Spleen (tissue), 11 donors: Measurements from ENCODE around the gene LRBA. TPM values are rescaled to one million over a fixed set of nuclear protein-coding genes. Genes with fewer than 3 reads are reported as not detected.

ENCODE experiments used
- DNase-seq: peaks from one replicate; pipeline ENCODE4 v3.0.0-alpha.2; 2020
- H3K27ac ChIP-seq, 8 donors: fragments of 200-600 bp; sonication (generic) in 7 of 8; 1 replicate in 4 of 8; 2 replicates in 4 of 8; pipeline versions ENCODE4 v1.5.0 to v1.8.0; 2016 to 2021; ENCODE audit warnings: inconsistent platforms in 4 of 8, mild to moderate bottlenecking in 4 of 8, moderate library complexity in 1 of 8
- H3K27me3 ChIP-seq, 7 donors: fragments of 200-600 bp; sonication (generic) in 6 of 7; replicated peaks in 1 of 7; 1 replicate in 4 of 7; 2 replicates in 3 of 7; pipeline versions ENCODE4 v1.5.0 to v1.8.0; 2016 to 2021; ENCODE audit warnings: inconsistent platforms in 3 of 7, mild to moderate bottlenecking in 1 of 7
- H3K36me3 ChIP-seq, 6 donors: fragments of 200-600 bp; sonication (generic) in 5 of 6; 1 replicate in 4 of 6; 2 replicates in 2 of 6; pipeline versions ENCODE4 v1.5.0 to v1.8.0; 2016 to 2021; ENCODE audit warnings: inconsistent platforms in 2 of 6
- H3K4me1 ChIP-seq, 6 donors: fragments of 200-600 bp; sonication (generic) in 5 of 6; 1 replicate in 3 of 6; 2 replicates in 3 of 6; pipeline versions ENCODE4 v1.5.0 to v1.8.0; 2016 to 2021; ENCODE audit warnings: inconsistent platforms in 3 of 6
- H3K4me3 ChIP-seq, 8 donors: fragments of 200-600 bp; sonication (generic) in 7 of 8; 1 replicate in 4 of 8; 2 replicates in 4 of 8; pipeline versions ENCODE4 v1.5.0 to v1.8.0; 2016 to 2021; ENCODE audit warnings: inconsistent platforms in 4 of 8, mild to moderate bottlenecking in 4 of 8, moderate library complexity in 2 of 8
- H3K9me3 ChIP-seq, 8 donors: fragments of 200-600 bp; sonication (generic) in 7 of 8; 1 replicate in 4 of 8; 2 replicates in 4 of 8; pipeline versions ENCODE4 v1.5.0 to v1.8.0; 2016 to 2021; ENCODE audit warnings: inconsistent platforms in 4 of 8
- POLR2A ChIP-seq, 3 donors: fragments of 450-650 bp; IDR thresholded peaks; one replicate each; pipeline ENCODE4 v1.5.1; 2017; ENCODE audit warnings: antibody characterized with exemption in 3 of 3, mild to moderate bottlenecking in 1 of 3
- POLR2AphosphoS5 ChIP-seq, 3 donors: sonication (generic); formaldehyde crosslinking; IDR thresholded peaks; one replicate each; pipeline ENCODE4 v1.5.1; 2017; ENCODE audit warnings: antibody characterized with exemption in 3 of 3
- WGBS, 5 donors: extraction: QIAGEN DNeasy Blood & Tissue Kit in 3 of 5; methylation state at CpG; one replicate each; pipeline versions ENCODE4 v1.1.5 to v1.1.7; 2013 to 2018; 5-methylcytosine and 5-hydroxymethylcytosine counted together
- intact Hi-C: fragments of 100-400 bp; cut with DNase I; formaldehyde crosslinking; loops from one replicate; pipeline ENCODE4 v1.15.0; 2023; ENCODE audit warnings: low total_unique reads
- polyA plus RNA-seq, 3 donors: library from polyadenylated mRNA; stranded (reverse); fragments of 200-250 nt; gene quantifications; one replicate each; pipeline ENCODE4 v1.2.1, GENCODE V29; 2013
- total RNA-seq, 7 donors: library from RNA; depleted of rRNA in 3 of 7; stranded (reverse); fragments of >200 nt in 3 of 7; fragmentation: NEBNext Ultra II Directional in 4 of 7; extraction: Animal tissue kit (Norgen Biotek cat#: 25700) in 4 of 7; gene quantifications; one replicate each; pipeline versions ENCODE4 v1.1.0 to v1.2.1, GENCODE V29; 2016 to 2021
- TF ChIP-seq, protein P1 (sequence below), 11 experiments: fragments of 200-600 bp in 7 of 11; fragments of 450-650 bp in 4 of 11; sonication (generic) in 4 of 11; IDR thresholded peaks in 8 of 11; conservative IDR thresholded peaks in 3 of 11; 1 replicate in 7 of 11; 2 replicates in 4 of 11; pipeline versions ENCODE4 v1.4.0 to v1.8.0; 2016 to 2021; ENCODE audit warnings: antibody characterized with exemption in 11 of 11, inconsistent platforms in 4 of 11, mild to moderate bottlenecking in 1 of 11
- donor health status: healthy with polysubstance abuse.
- donor health status: DM: no; HTN: no; CAD: no; lungs with moderate emphysema.
- donor health status: DM: no; HTN: no; CAD: no.
- donor health status: Bipolar disorder and iron deficiency.
- donor health status: healthy.
- donor health status: DM: no; HTN: no; CAD: no.
- donor health status: DM: yes; HTN: yes; CAD: no.

Gene LRBA
- total and polyA plus RNA-seq, 10 donors, result 8.2 to 84.9 (median 50.5) TPM

DNA sequence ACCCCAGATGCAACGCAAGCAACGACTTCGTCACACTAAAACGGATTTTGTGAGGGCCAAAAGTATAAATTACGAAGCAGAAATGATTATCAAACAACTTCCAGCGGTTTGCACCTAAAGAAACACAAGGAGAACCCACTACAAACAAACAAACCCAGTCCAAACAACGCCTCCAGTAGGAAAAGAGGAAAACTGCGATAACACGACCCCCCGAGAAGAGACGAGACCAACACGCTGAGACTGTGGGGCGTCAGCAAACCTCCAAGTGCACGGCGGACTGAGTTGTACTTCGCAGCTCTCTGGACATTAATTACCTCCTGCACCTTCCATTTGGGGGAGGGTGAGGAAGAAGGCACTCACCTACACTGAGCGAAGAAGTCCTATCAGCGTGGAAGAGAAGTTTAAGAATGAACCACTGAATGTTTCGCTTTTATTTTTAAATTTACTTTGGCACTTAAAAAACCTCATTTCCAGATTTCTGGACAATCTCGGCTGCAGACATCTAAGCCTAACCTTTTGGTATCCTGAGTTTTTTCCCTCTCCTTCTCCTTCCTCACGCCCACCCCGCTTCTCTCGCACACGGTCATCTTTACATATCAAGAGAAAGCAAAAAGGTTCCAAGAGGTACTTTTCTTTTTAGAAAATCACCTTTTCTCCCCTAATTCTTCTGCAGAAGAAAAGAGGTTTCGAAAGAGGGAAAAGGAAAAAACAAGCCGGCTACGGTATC is 432.8 kb downstream of the LRBA start, which contains the start of gene MAB21L2:
Gene MAB21L2, plus strand, starts transcription at position 6 of the 727 bp plus-strand sequence. CDS start 879 bp downstream, outside the sequence.
- H3K4me3 ChIP-seq, result peak within 1 kb of the TSS; percentile 2 to 62 (median 28)
- peaks cover 0 to 5% (median 0%) of the 10 kb centered on the region in 7 donors for H3K27me3 ChIP-seq
- intact Hi-C loops, result no loop called here

DNA sequence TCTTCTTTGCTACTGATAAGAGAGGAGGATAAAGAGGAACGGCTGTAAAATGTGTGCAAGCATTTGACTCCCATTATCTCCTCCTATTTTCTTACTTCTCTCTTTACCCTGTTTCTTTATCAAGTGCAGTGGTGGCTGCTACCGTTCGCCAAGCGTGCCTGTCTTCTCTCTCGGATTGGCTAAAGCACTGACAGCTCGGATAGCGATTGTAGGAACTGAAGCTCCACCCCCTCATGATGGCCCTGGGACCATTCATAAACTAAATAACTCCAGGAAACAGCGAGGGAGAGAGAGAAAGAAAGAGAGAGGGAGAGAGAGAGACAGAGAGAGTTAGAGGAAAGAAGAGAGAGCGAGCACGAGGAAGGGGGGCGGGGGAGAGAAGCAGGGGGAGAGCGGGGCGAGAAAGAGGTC is 433.4 kb downstream of the LRBA start:
- peaks cover 2 to 62% (median 20%) of the 10 kb centered on the region in 6 donors for H3K36me3 ChIP-seq
- intact Hi-C loops, result no loop called here
- TF ChIP-seq, protein P1, sequence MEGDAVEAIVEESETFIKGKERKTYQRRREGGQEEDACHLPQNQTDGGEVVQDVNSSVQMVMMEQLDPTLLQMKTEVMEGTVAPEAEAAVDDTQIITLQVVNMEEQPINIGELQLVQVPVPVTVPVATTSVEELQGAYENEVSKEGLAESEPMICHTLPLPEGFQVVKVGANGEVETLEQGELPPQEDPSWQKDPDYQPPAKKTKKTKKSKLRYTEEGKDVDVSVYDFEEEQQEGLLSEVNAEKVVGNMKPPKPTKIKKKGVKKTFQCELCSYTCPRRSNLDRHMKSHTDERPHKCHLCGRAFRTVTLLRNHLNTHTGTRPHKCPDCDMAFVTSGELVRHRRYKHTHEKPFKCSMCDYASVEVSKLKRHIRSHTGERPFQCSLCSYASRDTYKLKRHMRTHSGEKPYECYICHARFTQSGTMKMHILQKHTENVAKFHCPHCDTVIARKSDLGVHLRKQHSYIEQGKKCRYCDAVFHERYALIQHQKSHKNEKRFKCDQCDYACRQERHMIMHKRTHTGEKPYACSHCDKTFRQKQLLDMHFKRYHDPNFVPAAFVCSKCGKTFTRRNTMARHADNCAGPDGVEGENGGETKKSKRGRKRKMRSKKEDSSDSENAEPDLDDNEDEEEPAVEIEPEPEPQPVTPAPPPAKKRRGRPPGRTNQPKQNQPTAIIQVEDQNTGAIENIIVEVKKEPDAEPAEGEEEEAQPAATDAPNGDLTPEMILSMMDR (IDR thresholded peaks at IDR 0.05 in 8 of 11, conservative IDR thresholded peaks at IDR 0.05 in 3 of 11), result no peak
- TF ChIP-seq POLR2A (IDR thresholded peaks at IDR 0.05), result no peak

More for the DNA sequence above, 432.8 kb downstream of the LRBA start, which contains the start of gene MAB21L2:
- DNase-seq, result no peak
- Histone ChIP-seq H3K27ac (no peak within 1 kb of the TSS), H3K9me3 (peaks cover 0 to 28% (median 13%) of the 10 kb centered on the region in 8 donors), H3K4me1 (no peaks in the 10 kb centered on the region), H3K36me3 (peaks cover 2 to 68% (median 20%) of the 10 kb centered on the region in 6 donors)
- 72 to 92% (median 82%) methylated on average over 27 of the region's 27 CpGs for WGBS, 5 donors
- TF ChIP-seq POLR2AphosphoS5 (IDR thresholded peaks at IDR 0.05), result no peak
- TF ChIP-seq POLR2A (IDR thresholded peaks at IDR 0.05), result no peak
- TF ChIP-seq, protein P1 (IDR thresholded peaks at IDR 0.05 in 8 of 11, conservative IDR thresholded peaks at IDR 0.05 in 3 of 11), result no peak

DNA sequence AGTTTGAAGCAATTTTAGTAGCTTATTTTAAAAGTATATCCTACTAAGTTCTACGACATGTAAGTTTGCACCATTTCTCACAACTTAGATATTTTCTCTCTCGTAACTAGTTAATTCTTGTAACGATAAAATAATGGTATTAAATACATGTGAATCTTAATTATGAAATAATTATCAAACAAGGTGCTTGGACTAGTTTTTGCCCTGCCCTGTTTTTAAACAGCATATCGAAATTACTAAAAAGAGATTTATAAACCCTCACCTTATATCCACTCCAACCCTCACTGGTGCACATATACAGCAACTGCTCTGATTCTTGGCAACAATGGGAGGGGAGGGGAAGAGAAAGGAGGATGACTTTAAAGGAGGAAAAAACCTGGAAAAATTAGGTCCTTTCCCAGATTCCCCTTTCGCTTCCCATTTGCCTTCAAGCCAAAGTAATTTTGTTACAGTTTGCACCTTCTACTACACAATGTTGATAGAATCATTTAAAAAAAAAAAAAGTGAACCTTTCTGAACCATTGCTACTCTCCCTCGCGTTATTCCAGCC is 434.0 kb downstream of the LRBA start:
- Histone ChIP-seq H3K36me3 (peaks cover 2 to 62% (median 20%) of the 10 kb centered on the region in 6 donors), H3K27me3 (peaks cover 0 to 5% (median 0%) of the 10 kb centered on the region in 7 donors), H3K27ac (no peak overlapping the region), H3K4me3 (no peak overlapping the region), H3K4me1 (no peaks in the 10 kb centered on the region), H3K9me3 (peaks cover 0 to 28% (median 13%) of the 10 kb centered on the region in 8 donors)
- DNase-seq, result no peak
- intact Hi-C loops, result no loop called here
- TF ChIP-seq POLR2A (IDR thresholded peaks at IDR 0.05), result no peak
- TF ChIP-seq POLR2AphosphoS5 (IDR thresholded peaks at IDR 0.05), result no peak
- 91 to 97% (median 95%) methylated on average over 7 of the region's 7 CpGs for WGBS, 5 donors

More for the DNA sequence above, 433.4 kb downstream of the LRBA start:
- no peak overlapping the region for H3K27ac ChIP-seq
- H3K4me1 ChIP-seq, result no peaks in the 10 kb centered on the region
- H3K27me3 ChIP-seq, result peaks cover 0 to 5% (median 0%) of the 10 kb centered on the region in 7 donors
- peaks cover 0 to 28% (median 13%) of the 10 kb centered on the region in 8 donors for H3K9me3 ChIP-seq
- no peak for DNase-seq
- peak overlapping the region in 3 of 8 donors; percentile 27 to 62 (median 46) for H3K4me3 ChIP-seq
- WGBS, 5 donors, result 77 to 89% (median 87%) methylated on average over 13 of the region's 13 CpGs

DNA sequence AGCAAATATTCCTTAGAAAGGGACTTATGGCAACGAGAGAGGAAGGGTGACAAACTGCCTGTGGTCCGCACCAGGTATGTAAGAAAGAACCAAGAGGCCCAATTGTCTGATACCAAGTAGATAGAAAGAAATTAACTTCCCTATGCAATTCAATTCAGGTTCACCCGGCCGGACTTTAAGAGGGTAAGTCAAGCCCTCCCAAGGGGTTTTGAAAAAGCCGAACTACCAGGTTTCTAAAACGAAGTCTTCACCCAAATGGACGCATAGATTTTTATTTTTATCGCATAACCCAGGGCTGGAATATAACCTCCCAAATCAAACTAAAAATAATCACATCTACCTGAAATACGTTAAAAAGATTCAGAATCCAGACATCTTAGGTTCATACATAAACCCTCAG is 434.8 kb downstream of the LRBA start:
- Histone ChIP-seq H3K27me3 (peaks cover 0 to 5% (median 0%) of the 10 kb centered on the region in 7 donors), H3K27ac (no peak overlapping the region), H3K9me3 (peaks cover 0 to 28% (median 13%) of the 10 kb centered on the region in 8 donors), H3K4me1 (no peaks in the 10 kb centered on the region), H3K36me3 (peaks cover 2 to 59% (median 20%) of the 10 kb centered on the region in 6 donors), H3K4me3 (peak overlapping the region in 1 of 8 donors; percentile 30)
- intact Hi-C loops, result no loop called here
- 84 to 91% (median 91%) methylated on average over 9 of the region's 9 CpGs for WGBS, 5 donors
- DNase-seq, result no peak
- TF ChIP-seq POLR2AphosphoS5 (IDR thresholded peaks at IDR 0.05), result no peak
- TF ChIP-seq, protein P1 (IDR thresholded peaks at IDR 0.05 in 8 of 11, conservative IDR thresholded peaks at IDR 0.05 in 3 of 11), result no peak
- TF ChIP-seq POLR2A (IDR thresholded peaks at IDR 0.05), result no peak
